Measurements from ENCODE around the gene TIRAP.

DNA sequence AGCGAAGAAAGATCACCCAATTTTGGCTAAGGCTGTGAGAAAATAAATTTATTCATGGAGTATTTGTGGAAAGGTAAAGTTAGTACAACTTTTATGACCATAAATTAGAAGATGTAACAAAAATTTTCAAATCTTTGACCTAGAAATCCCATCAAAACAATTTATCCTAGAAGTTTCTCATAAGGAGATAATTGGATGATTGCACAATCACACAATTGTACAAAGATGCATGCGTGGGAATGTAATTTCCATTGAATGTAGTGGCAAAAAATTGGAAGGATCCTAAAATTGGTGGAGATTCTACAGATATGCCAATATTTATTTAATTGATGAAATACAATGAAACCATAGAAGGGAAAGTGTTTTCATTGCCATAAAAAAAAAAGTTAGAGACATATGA lies 25.7 kb upstream of the TIRAP start:
- TF ChIP-seq POLR2A (IDR thresholded peaks at IDR 0.05) (no peak), CTCF (IDR thresholded peaks at IDR 0.05) (no peak)

Data from heart left ventricle (tissue), 13 donors.